Small intestine (tissue), 7 donors: ENCODE data around the gene CABP5. TPM values are rescaled to one million over a fixed set of nuclear protein-coding genes. Genes with fewer than 3 reads are reported as not detected.

Experiments
- DNase-seq, 2 donors: peaks; one replicate each; pipeline versions ENCODE4 v3.0.0 to v3.0.0-alpha.2; 2013
- FAIRE-seq: peaks from 2 replicates; lab custom pipeline; 2012; peaks lifted over from hg19 to GRCh38; lab: Jason Lieb, UNC
- H3K27ac ChIP-seq, 3 donors: one replicate each; pipeline ENCODE4 v1.5.1; 2013; ENCODE audit warnings: low read length in 2 of 3, mild to moderate bottlenecking in 2 of 3, control low read depth in 1 of 3, inconsistent platforms in 1 of 3, low read depth in 1 of 3, moderate library complexity in 1 of 3
- H3K27me3 ChIP-seq, 3 donors: one replicate each; pipeline ENCODE4 v1.6.1; 2013; ENCODE audit warnings: low read length in 3 of 3, inconsistent platforms in 1 of 3; ENCODE audit not compliant: control insufficient read depth in 3 of 3, insufficient read depth in 3 of 3
- H3K36me3 ChIP-seq, 3 donors: one replicate each; pipeline ENCODE4 v1.6.1; 2013; ENCODE audit warnings: low read length in 3 of 3, inconsistent platforms in 1 of 3, low read depth in 1 of 3, mild to moderate bottlenecking in 1 of 3, moderate library complexity in 1 of 3; ENCODE audit not compliant: control insufficient read depth in 3 of 3, insufficient read depth in 2 of 3
- H3K4me1 ChIP-seq, 3 donors: one replicate each; pipeline ENCODE4 v1.6.1; 2013; ENCODE audit warnings: low read length in 2 of 3, inconsistent platforms in 1 of 3, low read depth in 1 of 3, mild to moderate bottlenecking in 1 of 3, moderate library complexity in 1 of 3; ENCODE audit not compliant: control insufficient read depth in 3 of 3, insufficient read depth in 2 of 3
- H3K4me3 ChIP-seq, 3 donors: one replicate each; pipeline ENCODE4 v1.5.1; 2013; ENCODE audit warnings: low read length in 3 of 3, control low read depth in 1 of 3, inconsistent platforms in 1 of 3, low read depth in 1 of 3, mild to moderate bottlenecking in 1 of 3, moderate library complexity in 1 of 3
- H3K9me3 ChIP-seq, 2 donors: one replicate each; pipeline ENCODE4 v1.6.1; 2013; ENCODE audit warnings: low read depth in 1 of 2, low read length in 1 of 2; ENCODE audit not compliant: control insufficient read depth in 2 of 2, insufficient read depth in 1 of 2
- WGBS, 3 donors: extraction: QIAGEN DNeasy Blood & Tissue Kit; methylation state at CpG; one replicate each; pipeline ENCODE4 v1.1.7; 2013; 5-methylcytosine and 5-hydroxymethylcytosine counted together
- polyA plus RNA-seq, 4 donors: library from polyadenylated mRNA; stranded (reverse) in 3 of 4; unstranded in 1 of 4; fragments of 200-250 nt in 3 of 4; fragments of 120-200 nt in 1 of 4; gene quantifications; one replicate each; pipeline versions ENCODE4 v1.2.1 to v1.2.3, GENCODE V29; 2013
- donor health status: healthy with polysubstance abuse.
- donor health status: control.
- donor health status: control.
- donor health status: Bipolar disorder and iron deficiency.
- donor health status: healthy.

Gene CABP5
- polyA plus RNA-seq, 4 donors = not detected

GRCh38 chr19:48023518-48023917 lies 20.4 kb downstream of the CABP5 start:
- peaks cover 0 to 7% (median 3%) of the 10 kb centered on the region in 3 donors for H3K27me3 ChIP-seq
- H3K9me3 ChIP-seq = no peaks in the 10 kb centered on the region
- no peaks in the 10 kb centered on the region for H3K36me3 ChIP-seq
- H3K4me1 ChIP-seq = no peaks in the 10 kb centered on the region
- WGBS, 3 donors = 79 to 94% (median 91%) methylated on average over 3 of the region's 3 CpGs
- H3K4me3 ChIP-seq = no peak overlapping the region
- DNase-seq (no peak), FAIRE-seq (no peak)
- no peak overlapping the region for H3K27ac ChIP-seq

GRCh38 chr19:48023011-48023410 lies 20.9 kb downstream of the CABP5 start:
- Histone ChIP-seq H3K9me3 (no peaks in the 10 kb centered on the region), H3K27ac (no peak overlapping the region), H3K27me3 (peaks cover 0 to 7% (median 3%) of the 10 kb centered on the region in 3 donors), H3K4me1 (no peaks in the 10 kb centered on the region), H3K4me3 (no peak overlapping the region), H3K36me3 (no peaks in the 10 kb centered on the region)
- DNase-seq (no peak), FAIRE-seq (no peak)
- 60 to 78% (median 65%) methylated on average over 2 of the region's 2 CpGs for WGBS, 3 donors

GRCh38 chr19:48020686-48021085 lies 23.2 kb downstream of the CABP5 start:
- peaks cover 0 to 3% of the 10 kb centered on the region in 2 donors for H3K9me3 ChIP-seq
- 54 to 83% (median 76%) methylated on average over 3 of the region's 3 CpGs for WGBS, 3 donors
- DNase-seq (no peak), FAIRE-seq (no peak)
- H3K27ac ChIP-seq = no peak overlapping the region
- H3K36me3 ChIP-seq = no peaks in the 10 kb centered on the region
- peaks cover 0 to 4% (median under 1%) of the 10 kb centered on the region in 3 donors for H3K27me3 ChIP-seq
- H3K4me3 ChIP-seq = no peak overlapping the region
- H3K4me1 ChIP-seq = no peaks in the 10 kb centered on the region

- H3K4me1 ChIP-seq = no peaks in the 10 kb centered on the region
- DNase-seq = no peak
- H3K4me3 ChIP-seq = no peak overlapping the region
- H3K27ac ChIP-seq = no peak overlapping the region
- peaks cover 0 to 3% of the 10 kb centered on the region in 2 donors for H3K9me3 ChIP-seq
- no peak for FAIRE-seq
- H3K27me3 ChIP-seq = peaks cover 0 to 8% (median 0%) of the 10 kb centered on the region in 3 donors
- no peaks in the 10 kb centered on the region for H3K36me3 ChIP-seq
- WGBS, 3 donors = 90 to 91% (median 91%) methylated on average over 11 of the region's 11 CpGs
Measured at GRCh38 chr19:48010932-48011758, 32.7 kb downstream of the CABP5 start.

- no peaks in the 10 kb centered on the region for H3K36me3 ChIP-seq
- peaks cover 0 to 6% (median 0%) of the 10 kb centered on the region in 3 donors for H3K27me3 ChIP-seq
- H3K27ac ChIP-seq = no peak overlapping the region
- no peaks in the 10 kb centered on the region for H3K4me1 ChIP-seq
- DNase-seq (no peak), FAIRE-seq (no peak)
- H3K9me3 ChIP-seq = no peaks in the 10 kb centered on the region
- 81 to 86% (median 83%) methylated on average over 6 of the region's 6 CpGs for WGBS, 3 donors
- H3K4me3 ChIP-seq = no peak overlapping the region
Measured at GRCh38 chr19:48006762-48007161, 37.1 kb downstream of the CABP5 start.

GRCh38 chr19:48004236-48004635 lies 39.6 kb downstream of the CABP5 start:
- no peak for FAIRE-seq
- 64 to 72% (median 70%) methylated on average over 6 of the region's 6 CpGs for WGBS, 3 donors
- H3K4me3 ChIP-seq = no peak overlapping the region
- no peaks in the 10 kb centered on the region for H3K36me3 ChIP-seq
- peaks cover 0 to 3% of the 10 kb centered on the region in 2 donors for H3K9me3 ChIP-seq
- H3K27me3 ChIP-seq = peaks cover 0 to 6% (median 0%) of the 10 kb centered on the region in 3 donors
- no peak for DNase-seq
- H3K27ac ChIP-seq = no peak overlapping the region
- H3K4me1 ChIP-seq = no peaks in the 10 kb centered on the region

- H3K9me3 ChIP-seq = peaks cover 0 to 3% of the 10 kb centered on the region in 2 donors
- no peaks in the 10 kb centered on the region for H3K27me3 ChIP-seq
- H3K27ac ChIP-seq = no peak overlapping the region
- no peak for FAIRE-seq
- no peaks in the 10 kb centered on the region for H3K36me3 ChIP-seq
- DNase-seq = no peak
- 66 to 77% (median 75%) methylated on average over 6 of the region's 6 CpGs for WGBS, 3 donors
- H3K4me3 ChIP-seq = no peak overlapping the region
- H3K4me1 ChIP-seq = no peaks in the 10 kb centered on the region
Measured at GRCh38 chr19:48000846-48001245, 43.0 kb downstream of the CABP5 start.

- Histone ChIP-seq H3K27me3 (no peaks in the 10 kb centered on the region), H3K4me1 (no peaks in the 10 kb centered on the region), H3K9me3 (peaks cover 0 to 3% of the 10 kb centered on the region in 2 donors), H3K36me3 (no peaks in the 10 kb centered on the region), H3K4me3 (no peak overlapping the region), H3K27ac (no peak overlapping the region)
- no peak for FAIRE-seq
- WGBS, 3 donors = 87 to 91% (median 88%) methylated on average over 6 of the region's 6 CpGs
- no peak for DNase-seq
Measured at GRCh38 chr19:47998800-47999199, 45.1 kb downstream of the CABP5 start.
